HL-60 (cell line): Measurements from ENCODE around the gene UST.

Experiments used
- DNase-seq, 2 experiments: peaks; one replicate each; pipeline ENCODE4 v3.0.0-alpha.2; 2010 to 2020; ENCODE audit warnings: low read depth in 1 of 2, low spot score in 1 of 2
- H3K27ac ChIP-seq: fragments of 250-450 bp; sonication (Bioruptor Pico); replicated peaks from 2 replicates; pipeline ENCODE4 v1.5.1; 2020; ENCODE audit warnings: mild to moderate bottlenecking, moderate library complexity
- H3K27me3 ChIP-seq: fragments of 250-450 bp; sonication (Bioruptor Pico); 2 replicates; pipeline ENCODE4 v1.5.1; 2021; ENCODE audit warnings: mild to moderate bottlenecking, moderate library complexity; ENCODE audit not compliant: insufficient read depth, poor library complexity, severe bottlenecking
- H3K4me3 ChIP-seq: replicated peaks from 2 replicates; pipeline ENCODE4 v1.5.1; 2011; ENCODE audit warnings: mild to moderate bottlenecking, control low read depth, low read length; ENCODE audit not compliant: insufficient read depth
- CTCF ChIP-seq: IDR thresholded peaks from one replicate; pipeline ENCODE4 v1.5.1; 2011; ENCODE audit warnings: low read length, control low read depth, inconsistent platforms; ENCODE audit not compliant: insufficient read depth
- GABPA ChIP-seq: IDR thresholded peaks from 2 replicates; pipeline ENCODE4 v1.6.1; 2012; ENCODE audit warnings: low read depth
- POLR2AphosphoS5 ChIP-seq: IDR thresholded peaks from 2 replicates; pipeline ENCODE4 v1.6.1; 2012; ENCODE audit warnings: low read depth
- REST ChIP-seq: IDR thresholded peaks from 2 replicates; pipeline ENCODE4 v1.6.1; 2012; ENCODE audit warnings: low read depth; ENCODE audit not compliant: insufficient replicate concordance
- SPI1 ChIP-seq: IDR thresholded peaks from 2 replicates; pipeline ENCODE4 v1.6.1; 2012; ENCODE audit warnings: low read depth, mild to moderate bottlenecking, borderline replicate concordance

UST gene

GRCh38 chr6:148814082-148814790 lies 67.4 kb downstream of the UST start:
- TF ChIP-seq POLR2AphosphoS5 (no peak), CTCF (no peak), GABPA (no peak), REST (no peak), SPI1 (no peak)
- Histone ChIP-seq H3K4me3 (no peak overlapping the region), H3K27ac (no peak overlapping the region), H3K27me3 (no peaks in the 10 kb centered on the region)
- no peak for DNase-seq

- no peak for DNase-seq
- TF ChIP-seq CTCF (no peak), POLR2AphosphoS5 (no peak), SPI1 (no peak), REST (no peak), GABPA (no peak)
- Histone ChIP-seq H3K27me3 (no peaks in the 10 kb centered on the region), H3K27ac (no peak overlapping the region), H3K4me3 (no peak overlapping the region)
Observed at GRCh38 chr6:148814869-148815268, 68.0 kb downstream of the UST start.

GRCh38 chr6:148816117-148816516 lies 69.3 kb downstream of the UST start:
- Histone ChIP-seq H3K27me3 (no peaks in the 10 kb centered on the region), H3K4me3 (no peak overlapping the region), H3K27ac (no peak overlapping the region)
- no peak for DNase-seq
- no peak for TF ChIP-seq SPI1
- TF ChIP-seq POLR2AphosphoS5 = no peak
- TF ChIP-seq CTCF = no peak
- no peak for TF ChIP-seq REST
- TF ChIP-seq GABPA = no peak
